GM18526 (cell line): ENCODE measurements around the gene ZNF544.

Source experiments
- POLR2A ChIP-seq: IDR thresholded peaks from 3 replicates; pipeline ENCODE4 v1.6.1; 2011; ENCODE audit not compliant: insufficient read length; ENCODE audit errors: extremely low read depth

The ZNF544 gene

GRCh38 chr19:58277748-58278540 lies 49.2 kb downstream of the ZNF544 start:
- TF ChIP-seq POLR2A, result no peak

- peak; percentile 74 for TF ChIP-seq POLR2A
Measured at GRCh38 chr19:58278541-58279041, 49.9 kb downstream of the ZNF544 start, which contains the start of gene ZNF8. TSS of gene ZNF8 (plus strand) at chr19:58278955. CDS start at chr19:58279082, 127 bp downstream.

GRCh38 chr19:58279042-58279924 lies 50.6 kb downstream of the ZNF544 start:
- no peak for TF ChIP-seq POLR2A

- TF ChIP-seq POLR2A, result no peak
Measured at GRCh38 chr19:58279925-58280316, 51.2 kb downstream of the ZNF544 start.

GRCh38 chr19:58284199-58284598 lies 55.5 kb downstream of the ZNF544 start:
- TF ChIP-seq POLR2A, result no peak

- TF ChIP-seq POLR2A, result no peak
Measured at GRCh38 chr19:58291943-58292342, 63.2 kb downstream of the ZNF544 start.

- TF ChIP-seq POLR2A, result no peak
Measured at GRCh38 chr19:58294743-58295374, 66.1 kb downstream of the ZNF544 start.

GRCh38 chr19:58296104-58296503 lies 67.4 kb downstream of the ZNF544 start:
- TF ChIP-seq POLR2A, result no peak

GRCh38 chr19:58300620-58301019 lies 71.9 kb downstream of the ZNF544 start:
- TF ChIP-seq POLR2A, result no peak

GRCh38 chr19:58304255-58304654 lies 75.5 kb downstream of the ZNF544 start:
- TF ChIP-seq POLR2A, result no peak

- TF ChIP-seq POLR2A, result no peak
Measured at GRCh38 chr19:58304748-58305064, 76.0 kb downstream of the ZNF544 start.

- TF ChIP-seq POLR2A, result peak; percentile 97
Measured at GRCh38 chr19:58305065-58305931, 76.6 kb downstream of the ZNF544 start, which contains the start of gene ERVK3-1. TSS of gene ERVK3-1 (plus strand) at chr19:58305377. CDS start at chr19:58312169, 6,792 bp downstream.

- no peak for TF ChIP-seq POLR2A
Measured at GRCh38 chr19:58305932-58306323, 77.2 kb downstream of the ZNF544 start.

- no peak for TF ChIP-seq POLR2A
Measured at GRCh38 chr19:58307736-58308135, 79.0 kb downstream of the ZNF544 start.

- TF ChIP-seq POLR2A, result no peak
Measured at GRCh38 chr19:58311345-58311865, 82.7 kb downstream of the ZNF544 start.
